Astrocyte (in vitro differentiated cells and primary cell): ENCODE results near the gene MAMLD1.

Experiments
- CTCF ChIP-seq: IDR thresholded peaks from 2 replicates; pipeline ENCODE4 v1.5.1; 2011; ENCODE audit warnings: low read depth, mild to moderate bottlenecking, inconsistent platforms, low read length, moderate library complexity; ENCODE audit not compliant: insufficient read depth
- EZH2 ChIP-seq: IDR thresholded peaks from 2 replicates; pipeline ENCODE4 v1.6.1; 2012; ENCODE audit warnings: mild to moderate bottlenecking, low read length, inconsistent platforms; ENCODE audit not compliant: insufficient read depth

GRCh38 chrX:150517303-150517910 is 154.3 kb downstream of the MAMLD1 start:
- TF ChIP-seq CTCF (no peak), EZH2 (no peak)
